ENCODE data around the gene LPO.

Gene LPO

DNA sequence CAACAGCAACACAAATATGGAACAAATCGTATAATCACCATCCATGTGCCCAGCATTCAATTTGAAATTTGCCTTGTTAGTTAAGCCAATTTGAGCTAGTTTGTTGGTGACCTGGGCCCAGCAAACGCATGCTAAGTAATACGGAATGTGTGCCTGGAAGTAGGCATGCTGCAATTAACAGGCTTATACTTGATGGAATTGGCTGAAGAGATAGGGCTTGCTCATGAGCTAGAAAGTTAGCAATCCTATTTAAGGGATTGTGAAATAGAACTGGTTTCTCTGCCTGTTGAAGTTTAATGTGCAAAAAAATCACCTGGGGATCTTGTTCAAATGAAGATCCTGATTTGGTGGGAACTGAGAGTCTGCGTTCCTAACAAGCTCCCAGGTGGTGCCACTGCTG, 8.5 kb upstream of the LPO start:
- DNase-seq = no peak

DNA sequence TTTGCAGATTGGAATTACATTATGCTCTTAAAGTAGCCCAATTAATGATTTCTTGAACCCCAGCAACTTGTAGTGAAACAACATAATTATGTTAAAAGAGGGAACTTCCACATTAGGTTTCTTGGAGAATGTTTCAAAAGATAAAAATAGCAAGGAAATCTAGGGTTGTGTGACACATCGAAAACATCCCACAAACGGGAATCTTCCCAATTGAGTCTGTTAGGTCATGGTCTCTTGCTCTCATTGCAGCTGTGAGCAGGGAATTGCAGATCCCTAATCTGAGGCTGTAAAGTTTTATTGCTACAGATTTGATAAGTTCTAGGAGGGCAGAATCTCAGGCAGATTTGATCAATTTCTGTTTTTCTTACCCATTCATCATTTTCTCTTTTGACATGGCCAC, 6.7 kb upstream of the LPO start:
- no peak for DNase-seq

DNA sequence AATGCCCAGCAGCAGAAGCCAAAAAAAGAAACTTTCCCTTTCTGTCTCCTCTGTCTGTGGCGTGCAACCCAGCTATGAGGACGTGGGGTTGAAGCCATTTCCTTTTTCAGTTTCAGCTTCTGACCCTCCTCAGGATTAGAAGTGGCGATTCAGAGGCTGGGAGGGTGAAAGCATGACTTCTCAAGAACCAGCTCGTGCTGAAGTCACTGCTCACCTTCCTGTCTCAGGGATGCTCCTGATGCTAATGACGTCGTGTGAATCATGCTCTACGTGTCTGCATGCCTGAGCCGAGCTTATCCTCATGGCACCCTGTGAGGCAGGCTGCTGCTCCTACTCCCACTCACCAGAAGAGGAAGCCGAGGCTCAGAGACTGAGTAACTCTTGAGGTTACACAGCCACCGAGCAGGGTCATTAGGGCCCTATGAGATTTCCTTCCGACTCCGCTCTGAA, 5.7 kb upstream of the LPO start:
- DNase-seq = no peak

DNA sequence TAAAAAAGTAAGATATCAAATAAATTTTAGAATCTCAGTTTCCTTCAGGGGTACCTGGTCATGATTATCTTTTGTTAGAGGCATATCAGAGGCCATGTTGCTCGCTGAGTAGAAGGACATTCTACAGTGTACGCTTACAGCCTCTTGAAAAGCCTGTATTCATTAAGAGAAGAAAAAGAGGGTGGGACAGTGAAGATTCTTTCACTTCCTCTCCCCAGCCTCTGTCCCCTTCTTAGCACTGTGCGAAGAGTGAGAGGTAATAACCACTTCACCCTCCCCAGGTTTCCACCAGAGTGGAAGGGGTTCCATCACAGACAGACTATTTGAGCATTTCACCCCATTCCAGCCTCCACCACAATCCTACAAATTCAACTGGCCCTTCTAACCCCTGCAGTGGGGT, 4.8 kb upstream of the LPO start:
- DNase-seq = no peak

DNA sequence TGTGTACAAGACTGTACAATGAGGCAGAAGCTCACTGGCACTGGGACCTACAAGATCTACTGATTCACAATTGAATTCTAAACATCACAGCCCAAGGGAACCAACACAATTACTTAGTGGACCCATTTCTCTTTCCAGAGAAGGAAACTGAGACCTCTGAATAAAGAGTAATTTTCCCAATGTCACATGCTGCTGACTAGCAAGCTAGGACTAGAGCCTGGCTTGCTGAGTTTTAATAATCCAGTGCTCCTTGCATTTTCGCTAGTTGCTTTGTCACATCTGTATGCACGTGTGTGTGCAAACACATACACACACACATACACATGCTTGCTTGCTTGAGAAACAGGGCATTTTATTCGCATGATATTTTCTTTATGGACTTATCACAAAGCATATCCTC, 3.9 kb upstream of the LPO start:
- no peak for DNase-seq

DNA sequence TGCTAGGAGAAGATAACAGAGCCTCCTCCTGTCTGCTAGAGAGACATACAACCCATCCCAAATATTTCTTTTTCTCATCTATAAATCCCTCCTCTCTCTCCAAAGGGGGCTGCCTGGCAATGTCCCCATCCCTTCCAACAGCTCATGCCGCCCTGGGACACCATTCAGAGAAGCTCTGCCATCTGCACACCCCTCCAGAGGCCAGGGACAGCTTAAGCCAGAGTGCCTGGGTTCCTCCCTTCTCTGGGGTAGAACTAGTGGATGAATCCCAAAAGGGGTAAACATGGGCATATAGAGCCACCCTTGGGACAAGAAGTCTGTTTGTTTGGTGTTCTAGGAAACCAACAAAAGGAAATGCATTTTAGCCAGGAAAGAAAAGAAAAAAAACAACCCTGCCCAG, 2.6 kb upstream of the LPO start:
- no peak for DNase-seq

DNA sequence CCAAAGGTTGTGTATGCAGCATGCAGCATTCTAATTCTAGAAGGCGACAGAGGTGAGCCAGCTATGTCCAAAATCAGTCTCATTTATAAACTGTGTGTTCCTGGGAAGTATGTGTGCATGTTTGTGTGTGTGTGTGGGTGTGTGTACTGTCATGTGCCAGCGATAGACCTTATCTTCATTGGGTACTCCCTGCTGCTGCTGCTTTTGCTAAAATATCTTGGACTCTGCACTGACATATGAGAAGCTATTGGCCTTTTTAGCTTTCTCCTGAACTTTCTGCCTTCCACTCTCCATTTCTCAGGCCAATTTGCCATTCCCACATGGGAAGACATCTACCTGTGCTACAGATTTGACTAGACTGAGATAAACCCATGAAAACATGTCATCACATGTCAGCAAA, 2.0 kb upstream of the LPO start:
- no peak for DNase-seq

DNA sequence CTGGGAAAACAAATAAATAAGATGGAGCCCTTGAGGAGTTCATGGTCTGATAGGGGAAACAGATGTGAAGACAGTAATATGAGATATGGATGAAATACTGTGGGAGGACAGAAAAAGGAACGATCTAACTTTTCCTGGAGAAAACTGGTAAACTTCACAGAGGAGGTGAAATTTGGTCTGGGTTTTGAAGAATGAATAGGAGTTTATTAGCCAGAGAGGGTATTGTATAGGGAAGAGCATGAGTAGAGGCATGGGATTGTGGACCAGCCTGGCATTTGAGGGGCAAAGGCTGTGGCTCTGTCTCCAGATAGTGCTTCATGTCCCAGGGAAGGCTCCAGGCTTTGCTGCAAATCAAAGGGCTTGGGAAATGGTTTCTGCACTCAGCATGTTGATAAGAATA, 1.6 kb downstream of the LPO start:
- DNase-seq = no peak

DNA sequence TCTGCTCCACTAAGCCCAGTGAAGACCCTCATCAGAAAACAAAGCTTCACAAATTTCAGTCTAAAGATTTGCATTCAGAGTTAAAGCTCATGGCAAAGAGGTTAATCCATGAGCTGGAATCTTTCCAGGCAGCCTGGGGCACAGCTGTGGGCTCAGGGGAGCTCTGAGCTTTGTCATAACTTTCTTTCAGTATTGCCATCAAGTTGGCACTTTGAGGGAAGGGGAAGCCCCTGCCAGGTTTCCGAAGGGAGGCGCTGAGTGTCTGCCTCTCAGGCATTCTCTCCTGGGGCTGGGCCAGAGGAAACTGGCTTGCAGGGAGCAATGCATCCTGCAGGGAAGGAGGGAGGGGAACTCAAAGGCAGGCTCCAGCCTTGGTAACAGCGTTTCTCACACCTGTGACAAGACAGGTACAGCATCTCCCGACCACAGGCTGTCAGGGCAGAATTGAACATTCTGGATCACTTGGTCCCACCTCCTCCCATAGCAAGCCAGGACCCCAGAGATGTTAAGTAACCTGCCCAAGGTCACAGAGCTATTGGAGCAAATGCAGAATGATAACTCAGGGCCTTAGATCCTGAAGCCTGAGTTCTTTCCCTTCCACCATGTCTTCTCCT, 3.9 kb downstream of the LPO start:
- DNase-seq = no peak

DNA sequence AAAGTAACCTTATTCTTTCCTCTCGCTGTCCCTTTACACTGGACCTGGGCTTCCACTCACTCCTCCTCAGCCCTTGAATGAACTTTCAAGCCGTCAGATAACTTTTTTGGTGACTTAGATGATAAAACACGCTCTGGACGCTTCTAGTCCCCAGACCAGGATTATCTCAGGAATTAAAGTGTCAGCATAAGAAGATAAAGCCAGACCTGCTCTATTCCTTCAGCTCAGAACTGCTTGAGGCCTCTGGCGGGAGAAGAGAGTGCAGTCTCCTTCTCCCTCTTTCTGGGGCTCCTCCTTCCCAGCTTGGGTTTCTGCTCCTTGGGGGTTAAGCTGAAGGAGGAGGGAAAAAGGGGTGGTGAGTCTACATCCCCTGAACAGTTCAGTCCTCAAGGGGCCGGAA, 6.6 kb downstream of the LPO start:
- DNase-seq = no peak

DNA sequence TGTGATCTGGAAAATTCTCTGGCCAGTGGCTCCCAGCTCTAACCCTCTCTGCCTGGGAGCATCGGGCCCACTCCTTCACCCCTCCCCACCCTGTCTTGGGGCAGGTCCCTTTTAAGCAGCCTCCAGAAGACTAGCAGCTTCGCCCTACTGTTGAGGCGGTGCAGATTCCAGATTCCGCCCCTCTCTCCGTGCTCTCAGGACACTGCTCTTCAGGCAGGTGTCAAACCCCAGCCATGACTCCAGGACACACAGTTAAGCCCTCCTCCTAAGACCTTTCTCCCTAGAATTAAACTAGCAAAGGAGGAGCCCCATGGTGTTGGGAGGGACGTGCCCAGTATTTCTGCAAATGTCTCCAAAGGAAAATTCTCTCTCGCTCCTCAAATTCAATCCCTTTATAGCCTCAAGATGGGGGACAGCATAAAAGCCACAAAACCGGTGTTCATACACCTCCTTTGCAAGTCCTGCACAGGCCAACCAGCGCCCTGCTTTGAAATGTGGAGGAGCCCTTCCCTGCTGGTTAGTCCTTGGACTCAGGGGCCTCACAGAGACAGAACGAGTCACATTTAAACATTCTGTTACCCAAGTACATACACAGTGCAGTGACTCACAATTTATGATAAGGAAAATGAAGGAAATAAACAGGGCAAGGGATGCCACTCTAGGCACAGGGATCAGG, 7.2 kb downstream of the LPO start:
- DNase-seq = no peak

DNA sequence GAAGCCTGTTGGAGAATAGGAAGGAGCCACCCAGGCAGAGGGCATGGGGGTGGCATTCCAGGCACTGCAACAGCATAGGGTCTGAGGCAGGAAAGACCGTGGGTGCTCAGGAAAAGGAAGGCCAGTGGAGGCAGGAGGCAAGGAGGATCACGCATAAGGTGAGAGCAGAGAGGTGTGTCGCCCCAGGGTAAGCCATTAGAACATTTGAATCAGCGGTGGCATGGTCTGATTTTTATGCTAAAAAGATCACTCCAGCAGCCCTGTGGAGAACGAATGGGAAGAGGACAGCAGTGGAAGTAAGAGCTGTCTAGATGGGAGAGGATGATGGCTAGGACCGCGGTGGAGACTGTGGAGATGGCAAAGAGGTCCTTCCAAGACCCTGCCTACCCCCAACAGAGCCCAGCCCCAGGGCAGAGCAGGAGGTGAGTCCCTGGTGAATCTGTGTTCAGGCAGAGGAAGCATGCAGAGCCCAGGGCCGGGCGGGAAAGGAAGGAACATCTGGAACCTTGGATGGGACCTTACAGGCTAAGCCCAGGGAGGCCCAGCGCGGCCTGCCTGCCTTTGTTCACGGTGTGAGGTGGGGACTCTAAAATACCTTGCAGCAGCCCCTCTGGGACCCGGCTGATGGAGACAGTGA, 7.8 kb downstream of the LPO start:
- no peak for DNase-seq

DNA sequence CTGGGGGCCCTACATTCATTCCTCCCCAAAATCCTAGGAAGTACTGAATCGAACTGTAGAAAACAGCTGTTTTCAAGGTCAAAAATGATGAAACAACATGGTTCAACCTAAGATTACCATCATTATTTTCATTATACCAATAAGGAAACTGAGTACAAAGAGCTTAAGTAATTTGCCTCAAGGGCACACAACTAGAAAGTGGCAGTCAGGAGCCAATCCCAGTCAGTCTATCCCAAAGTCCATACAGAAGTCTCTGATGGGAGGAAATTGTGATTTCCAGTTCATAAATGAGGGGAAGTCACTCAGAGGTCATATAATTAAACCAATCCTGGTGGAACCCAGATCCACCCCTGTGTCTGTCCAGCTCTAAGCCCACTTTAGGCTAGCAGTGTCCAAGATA, 8.4 kb downstream of the LPO start:
- DNase-seq = no peak

DNA sequence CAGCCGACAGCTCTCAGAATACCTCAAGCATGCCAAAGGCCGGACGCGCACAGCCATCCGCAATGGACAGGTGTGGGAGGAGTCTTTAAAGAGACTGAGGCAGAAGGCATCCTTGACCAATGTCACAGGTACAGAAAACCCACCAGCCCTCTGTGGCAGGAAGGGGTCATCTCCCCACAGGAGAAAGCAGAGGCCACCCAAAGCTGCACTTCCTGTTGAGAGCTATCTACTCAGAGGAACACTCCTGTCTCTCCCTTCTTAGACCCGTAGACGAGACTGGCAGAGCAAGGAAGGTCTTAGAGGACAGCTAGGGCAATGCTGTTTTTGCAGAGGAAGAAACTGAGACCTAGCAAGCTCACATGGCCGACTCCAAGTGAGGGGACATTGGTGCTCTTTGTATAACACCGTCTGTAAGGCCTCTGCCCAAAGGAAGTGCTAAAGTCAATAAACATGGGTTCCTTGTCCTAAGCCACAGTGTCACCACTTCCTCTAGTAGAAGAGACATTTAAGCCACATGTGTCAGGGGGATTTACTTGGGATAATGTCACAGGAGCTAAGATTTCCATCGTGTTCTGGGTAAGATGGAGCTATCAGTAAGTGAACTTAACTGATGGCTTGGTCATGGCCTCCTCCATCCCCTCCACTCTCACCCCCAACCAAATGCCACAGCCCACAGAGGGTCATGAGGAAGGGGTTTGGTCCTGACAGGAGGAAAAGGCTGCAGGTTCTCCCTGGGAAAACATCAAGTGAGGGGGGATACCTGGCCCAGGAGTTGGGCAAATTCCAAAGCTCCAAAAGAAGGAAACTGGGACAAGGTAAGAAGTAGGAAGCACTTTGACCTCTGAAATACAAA, 9.4 kb downstream of the LPO start:
- DNase-seq = no peak

DNA sequence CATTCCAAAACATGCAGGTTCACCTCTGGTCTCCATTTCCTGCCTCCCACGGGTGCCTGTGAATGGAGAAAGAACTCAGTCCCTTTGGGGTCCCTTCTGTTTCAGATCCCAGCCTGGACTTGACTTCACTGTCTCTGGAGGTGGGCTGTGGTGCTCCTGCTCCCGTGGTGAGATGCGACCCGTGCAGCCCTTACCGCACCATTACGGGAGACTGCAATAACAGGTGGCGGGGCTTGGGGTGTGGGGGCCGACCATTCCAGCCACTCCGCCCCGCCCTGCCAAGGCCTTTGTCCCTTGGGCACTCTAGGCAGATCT, 10.5 kb downstream of the LPO start:
- DNase-seq = no peak

DNA sequence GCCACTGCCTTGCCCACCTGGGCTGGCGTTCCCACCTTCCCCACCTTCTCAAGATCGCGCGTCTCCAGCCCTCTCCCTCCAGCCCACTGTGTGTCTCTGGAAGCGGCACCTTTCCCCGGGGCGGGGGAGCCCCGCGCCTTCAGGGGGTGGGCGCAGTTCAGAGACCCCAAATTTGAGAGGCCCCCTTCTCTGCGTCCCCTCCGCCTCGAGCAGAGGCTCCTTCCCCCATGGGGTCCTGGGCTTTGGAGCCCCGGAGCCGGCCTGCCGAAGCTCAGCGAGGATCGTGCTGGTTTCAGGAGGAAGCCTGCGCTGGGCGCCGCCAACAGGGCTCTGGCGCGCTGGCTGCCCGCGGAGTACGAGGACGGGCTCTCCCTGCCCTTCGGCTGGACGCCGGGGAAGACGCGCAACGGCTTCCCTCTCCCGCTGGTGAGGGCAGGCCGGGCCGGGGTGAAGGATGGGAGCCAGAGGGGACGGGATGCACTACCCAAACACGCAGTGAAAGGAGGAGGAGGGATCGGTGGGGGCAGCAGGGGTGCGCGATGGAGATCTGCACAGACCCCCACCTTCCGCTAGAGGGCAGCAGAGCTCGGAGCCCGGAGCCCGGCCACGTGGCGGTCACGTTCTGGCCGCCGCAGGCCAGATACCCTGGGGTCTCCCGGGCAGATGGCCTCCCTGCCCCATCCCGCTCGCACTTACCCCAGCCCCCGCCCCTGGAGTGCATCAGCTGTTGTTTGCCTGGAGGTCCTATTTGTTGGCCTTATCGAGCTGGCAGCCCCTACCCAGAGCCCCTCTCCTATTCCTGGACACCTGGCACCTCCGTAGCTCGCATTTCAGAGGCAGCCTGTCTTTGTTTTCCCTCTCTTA, 11.1 kb downstream of the LPO start:
- DNase-seq = peak; percentile 42

DNA sequence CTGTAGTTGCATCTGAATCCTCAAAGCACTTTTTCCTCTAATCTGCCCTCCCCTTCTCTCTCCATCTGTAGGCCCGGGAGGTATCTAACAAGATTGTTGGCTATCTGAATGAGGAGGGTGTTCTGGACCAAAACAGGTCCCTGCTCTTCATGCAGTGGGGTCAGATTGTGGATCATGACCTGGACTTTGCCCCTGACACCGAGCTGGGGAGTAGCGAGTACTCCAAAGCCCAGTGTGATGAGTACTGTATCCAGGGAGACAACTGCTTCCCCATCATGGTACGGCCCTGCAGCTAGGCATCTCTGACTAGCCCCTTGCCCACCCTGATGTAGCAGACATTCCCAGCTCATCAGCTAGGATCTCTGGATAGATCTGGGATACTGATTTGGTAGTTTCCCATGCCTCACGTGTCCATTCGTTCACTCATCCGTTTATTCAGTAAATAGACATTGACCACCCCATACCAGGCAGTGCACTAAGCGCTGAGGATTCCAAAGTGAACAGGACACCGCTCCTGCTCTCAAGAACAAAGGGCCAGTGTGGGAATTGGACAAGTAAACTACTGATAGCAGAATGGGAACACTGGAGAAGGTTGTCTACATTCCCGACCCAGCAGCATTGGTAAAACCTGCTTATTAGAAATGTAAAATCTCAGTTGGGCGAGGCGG, 12.1 kb downstream of the LPO start:
- DNase-seq = no peak

DNA sequence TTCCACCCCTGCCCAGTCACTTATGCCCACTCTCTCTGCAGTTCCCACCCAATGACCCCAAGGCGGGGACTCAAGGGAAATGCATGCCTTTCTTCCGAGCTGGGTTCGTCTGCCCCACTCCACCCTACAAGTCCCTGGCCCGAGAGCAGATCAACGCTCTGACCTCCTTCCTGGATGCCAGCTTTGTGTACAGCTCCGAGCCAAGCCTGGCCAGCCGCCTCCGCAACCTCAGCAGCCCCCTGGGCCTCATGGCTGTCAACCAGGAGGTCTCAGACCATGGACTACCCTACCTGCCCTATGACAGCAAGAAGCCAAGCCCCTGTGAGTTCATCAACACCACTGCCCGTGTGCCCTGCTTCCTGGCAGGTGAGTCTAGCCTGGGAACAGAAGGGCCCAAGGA, 13.8 kb downstream of the LPO start:
- DNase-seq = no peak

DNA sequence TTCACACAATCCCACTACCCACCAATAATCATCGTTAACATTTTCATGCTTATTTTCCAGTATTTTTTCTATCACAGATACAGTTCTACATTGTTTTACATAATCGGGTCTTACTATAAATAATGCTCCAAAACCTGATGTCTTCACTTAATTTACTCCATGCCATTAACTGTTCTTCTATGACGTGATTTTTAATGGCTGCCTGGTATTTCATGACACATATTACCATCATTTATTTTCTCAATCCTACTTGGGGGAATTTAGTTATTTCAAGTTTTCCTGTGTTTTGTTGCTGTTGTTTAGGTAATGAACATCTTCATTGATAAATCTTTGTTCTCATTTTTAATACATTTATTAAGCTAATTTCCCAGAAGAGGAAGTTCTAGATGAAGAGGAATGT, 14.7 kb downstream of the LPO start:
- DNase-seq = no peak

DNA sequence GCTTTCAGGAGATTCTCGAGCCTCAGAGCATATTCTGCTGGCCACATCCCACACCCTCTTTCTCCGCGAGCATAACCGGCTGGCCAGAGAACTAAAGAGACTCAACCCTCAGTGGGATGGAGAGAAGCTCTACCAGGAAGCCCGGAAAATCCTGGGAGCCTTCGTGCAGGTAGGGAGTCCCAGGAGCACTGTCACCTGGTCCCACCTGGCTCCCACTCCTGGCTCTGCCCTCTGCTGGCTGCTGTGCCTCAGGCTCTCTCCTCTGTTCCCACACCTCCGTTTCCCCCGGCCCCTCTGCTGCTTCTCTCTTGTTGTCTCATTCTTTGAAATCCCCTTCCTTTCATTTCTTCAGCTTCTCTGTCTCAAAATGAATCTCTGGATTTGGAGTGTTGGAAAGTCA, 16.4 kb downstream of the LPO start:
- no peak for DNase-seq

DNA sequence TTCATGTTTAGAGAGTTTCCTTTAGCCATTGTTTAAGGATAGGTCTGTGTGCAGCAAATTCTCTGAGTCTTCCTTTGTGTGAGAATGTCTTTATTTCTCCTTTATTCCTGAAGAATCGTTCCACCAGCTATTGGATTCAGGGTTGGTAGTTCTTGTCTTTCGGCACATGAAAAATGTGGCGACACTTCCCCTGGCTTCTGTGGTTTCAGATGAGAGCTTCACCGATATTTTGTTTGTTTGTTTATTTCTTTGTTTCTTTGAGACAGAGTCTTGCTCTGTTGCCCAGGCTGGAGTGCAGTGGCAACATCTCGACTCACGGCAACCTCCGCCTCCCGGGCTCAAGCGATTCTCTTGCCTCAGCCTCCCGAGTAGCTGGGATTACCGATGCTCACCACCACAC, 23.8 kb downstream of the LPO start:
- no peak for DNase-seq

DNA sequence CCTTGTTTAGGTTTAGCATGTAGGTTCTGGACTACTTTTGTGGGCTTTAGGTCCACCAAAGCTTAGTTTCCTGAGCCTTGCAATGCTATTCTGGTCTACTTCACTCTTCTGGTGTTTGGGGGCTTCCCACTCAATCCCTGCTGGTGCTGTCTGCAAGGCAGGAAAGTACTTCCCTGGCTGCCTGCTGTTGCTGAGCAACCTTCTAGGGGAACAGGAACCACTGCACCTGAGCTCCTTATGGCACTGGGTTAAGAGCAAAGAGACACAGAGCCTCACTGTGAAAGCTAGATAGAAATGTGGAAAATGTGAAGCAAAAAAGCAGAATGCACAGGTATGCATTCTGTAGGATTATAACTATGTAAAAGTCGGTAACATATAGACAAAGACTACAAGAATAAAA, 25.4 kb downstream of the LPO start:
- no peak for DNase-seq

Measured in NCI-H1436 (cell line).